HepG2 (cell line): ENCODE data around the gene TMA7B. TPM values are rescaled to one million over a fixed set of nuclear protein-coding genes. Genes with fewer than 3 reads are reported as not detected.

Experiments used
- ATAC-seq: fragments of 200-7000 bp; cut with Tn5 transposase; 3 replicates; pipeline ENCODE4 v1.9.1; 2020; ENCODE audit warnings: mild to moderate bottlenecking, moderate library complexity
- BruUV-seq: library from RNA; stranded (reverse); fragments of 400-500 nt; replicated peaks from 2 replicates; lab custom pipeline; 2021; lab: Mats Ljungman, UMichigan
- CTCF ChIA-PET: fragments of 300-600 bp; formaldehyde crosslinking; extraction: SDS; loops from one replicate; lab custom pipeline; 2021; ENCODE audit warnings: low total read pairs, inconsistent platforms, low intra/inter-chr PET ratio; lab: Yijun Ruan, JAX
- POLR2A ChIA-PET: fragments of 350-600 bp; sonication (Branson Sonifier 250); formaldehyde crosslinking; loops from one replicate; lab custom pipeline; 2020; ENCODE audit warnings: antibody characterized with exemption, inconsistent platforms; lab: Yijun Ruan, JAX
- DNase-seq: peaks from one replicate; pipeline ENCODE4 v3.0.0-alpha.2; 2015; ENCODE audit warnings: low spot score
- FAIRE-seq: peaks from 3 replicates; lab custom pipeline; 2011; peaks lifted over from hg19 to GRCh38; lab: Jason Lieb, UNC
- H2AFZ ChIP-seq: one replicate; pipeline ENCODE4 v1.6.1; 2011; ENCODE audit warnings: low read length, inconsistent platforms
- H3K27ac ChIP-seq: fragments of 300-600 bp; 3 replicates; pipeline ENCODE4 v1.8.0; 2011; ENCODE audit warnings: mixed run types, mild to moderate bottlenecking, mixed read lengths, low read length, inconsistent platforms; ENCODE audit not compliant: insufficient read depth; ENCODE audit errors: extremely low read length
- H3K27me3 ChIP-seq, 2 experiments: fragments of 200-600 bp in 1 of 2; 2 replicates in 1 of 2; 3 replicates in 1 of 2; pipeline versions ENCODE4 v1.6.0 to v1.8.0; 2011; ENCODE audit warnings: low read length in 2 of 2, mild to moderate bottlenecking in 2 of 2, moderate library complexity in 2 of 2, inconsistent platforms in 1 of 2; ENCODE audit not compliant: insufficient read depth in 2 of 2, control insufficient read depth in 1 of 2
- H3K36me3 ChIP-seq, 2 experiments: fragments of 200-600 bp in 1 of 2; replicated peaks in 1 of 2; 2 replicates in 1 of 2; 3 replicates in 1 of 2; pipeline versions ENCODE4 v1.5.1 to v1.8.0; 2011; ENCODE audit warnings: low read length in 2 of 2, inconsistent platforms in 1 of 2; ENCODE audit not compliant: insufficient read depth in 2 of 2, control insufficient read depth in 1 of 2
- H3K4me1 ChIP-seq: 2 replicates; pipeline ENCODE4 v1.5.1; 2012; ENCODE audit warnings: low read length, inconsistent platforms; ENCODE audit not compliant: insufficient read depth
- H3K4me2 ChIP-seq: 2 replicates; pipeline ENCODE4 v1.6.0; 2011; ENCODE audit warnings: low read depth, low read length, inconsistent platforms
- H3K4me3 ChIP-seq, 3 experiments: fragments of 200-600 bp in 1 of 3; sonication (generic), shearing (Covaris generic) in 1 of 3; replicated peaks in 1 of 3; 2 replicates each; pipeline ENCODE4 v1.5.1; 2011 to 2016; ENCODE audit warnings: low read length in 3 of 3, inconsistent platforms in 2 of 3, low read depth in 2 of 3, mild to moderate bottlenecking in 2 of 3, control low read depth in 1 of 3, mixed read lengths in 1 of 3; ENCODE audit not compliant: insufficient read depth in 1 of 3
- H3K79me2 ChIP-seq: one replicate; pipeline ENCODE4 v1.6.1; 2011; ENCODE audit warnings: low read length, inconsistent platforms; ENCODE audit not compliant: insufficient read depth
- H3K9ac ChIP-seq: 2 replicates; pipeline ENCODE4 v1.6.0; 2011; ENCODE audit warnings: mild to moderate bottlenecking, low read depth, low read length, inconsistent platforms; ENCODE audit not compliant: insufficient read depth
- H3K9me3 ChIP-seq: 2 replicates; pipeline ENCODE4 v1.5.1; 2012; ENCODE audit warnings: mild to moderate bottlenecking, low read length
- H4K20me1 ChIP-seq: 2 replicates; pipeline ENCODE4 v1.6.0; 2011; ENCODE audit warnings: inconsistent platforms, mild to moderate bottlenecking, low read length, moderate library complexity; ENCODE audit not compliant: insufficient read depth
- KDM5B ChIP-seq: sonication (generic); formaldehyde crosslinking; IDR thresholded peaks from 2 replicates; pipeline ENCODE4 v1.4.0; 2020; ENCODE audit warnings: missing genetic modification reagents, mild to moderate bottlenecking, borderline replicate concordance
- MEF2D ChIP-seq: sonication (generic); formaldehyde crosslinking; IDR thresholded peaks from 2 replicates; pipeline ENCODE4 v1.5.1; 2020; ENCODE audit warnings: mild to moderate bottlenecking, missing genetic modification reagents
- ZNF143 ChIP-seq: sonication (generic); formaldehyde crosslinking; IDR thresholded peaks from 2 replicates; pipeline ENCODE4 v1.4.0; 2020; ENCODE audit warnings: missing genetic modification reagents
- WGBS: methylation state at CpG from one replicate; pipeline ENCODE4 v1.1.6; 2017; ENCODE audit warnings: low lambda C conversion rate; 5-methylcytosine and 5-hydroxymethylcytosine counted together
- in situ Hi-C: cut with HindIII; loops from 2 replicates; pipeline ENCODE4 v1.10.0; 2017; ENCODE audit warnings: low pct_unique_long_range_greater_than_20kb; ENCODE audit not compliant: extremely low pct_ligation_motif_present
- intact Hi-C: fragments of 100-400 bp; cut with micrococcal nuclease; formaldehyde crosslinking; loops from one replicate; pipeline ENCODE4 v1.10.0; 2022; ENCODE audit not compliant: unreplicated experiment
- polyA plus RNA-seq, 8 experiments: library from polyadenylated mRNA; depleted of rRNA in 3 of 8; stranded (reverse) in 7 of 8; unstranded in 1 of 8; fragments of >200 nt; fragmentation: Illumina TruSeq in 4 of 8; extraction: Trizol in 4 of 8; gene quantifications; 2 replicates each; pipeline versions ENCODE4 v1.2.1 to v1.2.3, GENCODE V29; 2011 to 2016; ENCODE audit warnings: low read depth in 4 of 8, missing spikeins in 1 of 8, mixed read lengths in 1 of 8; ENCODE audit not compliant: insufficient read depth in 1 of 8
- total RNA-seq, 5 experiments: library from RNA; depleted of rRNA; stranded (reverse); fragments of >200 nt; fragmentation: Illumina TruSeq; extraction: Trizol; gene quantifications; 2 replicates each; pipeline ENCODE4 v1.2.3, GENCODE V29; 2016; ENCODE audit warnings: low read depth in 1 of 5
- TF ChIP-seq, protein P1 (sequence below): sonication (generic); formaldehyde crosslinking; IDR thresholded peaks from 2 replicates; pipeline ENCODE4 v1.9.0; 2021; ENCODE audit warnings: missing genetic modification reagents, borderline replicate concordance
- TF ChIP-seq, protein P2 (sequence below): sonication (generic); formaldehyde crosslinking; IDR thresholded peaks from 2 replicates; pipeline ENCODE4 v1.5.0; 2020; ENCODE audit warnings: mild to moderate bottlenecking, missing genetic modification reagents, borderline replicate concordance
- TF ChIP-seq, protein P3 (sequence below): sonication (generic); formaldehyde crosslinking; IDR thresholded peaks from 2 replicates; pipeline ENCODE4 v1.4.0; 2020; ENCODE audit warnings: mild to moderate bottlenecking, low read depth, missing genetic modification reagents

The TMA7B gene
- total and polyA plus RNA-seq, 2 of the 13 experiments (the other 11 are each of a cell fraction or from before 2014, with no cell fraction given): not detected

DNA sequence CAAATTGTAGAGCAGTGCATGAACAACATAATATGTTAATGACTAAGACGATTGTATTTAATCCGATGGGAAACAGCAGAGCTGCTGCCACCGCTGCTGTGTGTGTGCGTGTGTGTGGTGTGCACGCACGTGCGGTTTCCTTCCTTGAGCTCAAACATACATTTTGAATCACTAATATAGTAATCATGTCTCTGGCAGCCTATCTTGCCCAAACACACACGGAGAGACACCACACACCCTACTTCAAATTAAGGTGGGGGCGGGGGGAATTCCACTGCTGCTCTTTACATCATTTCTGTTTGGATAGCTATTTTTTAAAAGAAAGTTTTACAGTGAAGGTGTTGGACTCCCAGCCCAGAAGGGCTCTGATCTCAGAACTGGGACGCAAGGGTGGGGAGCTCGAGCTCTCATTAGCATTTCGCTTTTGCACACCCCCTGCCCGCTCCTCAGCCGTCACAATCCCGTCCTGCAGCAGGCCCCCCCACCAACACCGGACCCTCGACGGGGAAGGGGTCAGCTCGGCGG is 33.9 kb downstream of the TMA7B start:
- peaks cover 40% of the 10 kb centered on the region for H3K4me1 ChIP-seq
- H3K9ac ChIP-seq: no peak overlapping the region
- H3K4me3 ChIP-seq: no peak overlapping the region
- no peaks in the 10 kb centered on the region for H3K36me3 ChIP-seq
- no peak for DNase-seq
- H2AFZ ChIP-seq: no peak overlapping the region
- H4K20me1 ChIP-seq: no peaks in the 10 kb centered on the region
- WGBS: 62% methylated on average over 20 of the region's 20 CpGs
- no TSS peak for BruUV-seq
- ATAC-seq: no peak
- peaks cover 2 to 28% of the 10 kb centered on the region in 2 experiments; a peak in 3 of 5 replicates for H3K27me3 ChIP-seq
- in situ Hi-C loops: no loop called here
- no peak for FAIRE-seq
- intact Hi-C loops: no loop called here
- no peak overlapping the region for H3K4me2 ChIP-seq
- CTCF ChIA-PET: no interaction called here
- no peaks in the 10 kb centered on the region for H3K9me3 ChIP-seq
- TF ChIP-seq, protein P1, sequence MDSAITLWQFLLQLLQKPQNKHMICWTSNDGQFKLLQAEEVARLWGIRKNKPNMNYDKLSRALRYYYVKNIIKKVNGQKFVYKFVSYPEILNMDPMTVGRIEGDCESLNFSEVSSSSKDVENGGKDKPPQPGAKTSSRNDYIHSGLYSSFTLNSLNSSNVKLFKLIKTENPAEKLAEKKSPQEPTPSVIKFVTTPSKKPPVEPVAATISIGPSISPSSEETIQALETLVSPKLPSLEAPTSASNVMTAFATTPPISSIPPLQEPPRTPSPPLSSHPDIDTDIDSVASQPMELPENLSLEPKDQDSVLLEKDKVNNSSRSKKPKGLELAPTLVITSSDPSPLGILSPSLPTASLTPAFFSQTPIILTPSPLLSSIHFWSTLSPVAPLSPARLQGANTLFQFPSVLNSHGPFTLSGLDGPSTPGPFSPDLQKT (CRISPR knock-in tag): no peak
- TF ChIP-seq, protein P2, sequence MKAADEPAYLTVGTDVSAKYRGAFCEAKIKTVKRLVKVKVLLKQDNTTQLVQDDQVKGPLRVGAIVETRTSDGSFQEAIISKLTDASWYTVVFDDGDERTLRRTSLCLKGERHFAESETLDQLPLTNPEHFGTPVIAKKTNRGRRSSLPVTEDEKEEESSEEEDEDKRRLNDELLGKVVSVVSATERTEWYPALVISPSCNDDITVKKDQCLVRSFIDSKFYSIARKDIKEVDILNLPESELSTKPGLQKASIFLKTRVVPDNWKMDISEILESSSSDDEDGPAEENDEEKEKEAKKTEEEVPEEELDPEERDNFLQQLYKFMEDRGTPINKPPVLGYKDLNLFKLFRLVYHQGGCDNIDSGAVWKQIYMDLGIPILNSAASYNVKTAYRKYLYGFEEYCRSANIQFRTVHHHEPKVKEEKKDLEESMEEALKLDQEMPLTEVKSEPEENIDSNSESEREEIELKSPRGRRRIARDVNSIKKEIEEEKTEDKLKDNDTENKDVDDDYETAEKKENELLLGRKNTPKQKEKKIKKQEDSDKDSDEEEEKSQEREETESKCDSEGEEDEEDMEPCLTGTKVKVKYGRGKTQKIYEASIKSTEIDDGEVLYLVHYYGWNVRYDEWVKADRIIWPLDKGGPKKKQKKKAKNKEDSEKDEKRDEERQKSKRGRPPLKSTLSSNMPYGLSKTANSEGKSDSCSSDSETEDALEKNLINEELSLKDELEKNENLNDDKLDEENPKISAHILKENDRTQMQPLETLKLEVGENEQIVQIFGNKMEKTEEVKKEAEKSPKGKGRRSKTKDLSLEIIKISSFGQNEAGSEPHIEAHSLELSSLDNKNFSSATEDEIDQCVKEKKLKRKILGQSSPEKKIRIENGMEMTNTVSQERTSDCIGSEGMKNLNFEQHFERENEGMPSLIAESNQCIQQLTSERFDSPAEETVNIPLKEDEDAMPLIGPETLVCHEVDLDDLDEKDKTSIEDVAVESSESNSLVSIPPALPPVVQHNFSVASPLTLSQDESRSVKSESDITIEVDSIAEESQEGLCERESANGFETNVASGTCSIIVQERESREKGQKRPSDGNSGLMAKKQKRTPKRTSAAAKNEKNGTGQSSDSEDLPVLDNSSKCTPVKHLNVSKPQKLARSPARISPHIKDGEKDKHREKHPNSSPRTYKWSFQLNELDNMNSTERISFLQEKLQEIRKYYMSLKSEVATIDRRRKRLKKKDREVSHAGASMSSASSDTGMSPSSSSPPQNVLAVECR: no peak
- no peak for TF ChIP-seq ZNF143 (CRISPR knock-in tag)
- TF ChIP-seq, protein P3, sequence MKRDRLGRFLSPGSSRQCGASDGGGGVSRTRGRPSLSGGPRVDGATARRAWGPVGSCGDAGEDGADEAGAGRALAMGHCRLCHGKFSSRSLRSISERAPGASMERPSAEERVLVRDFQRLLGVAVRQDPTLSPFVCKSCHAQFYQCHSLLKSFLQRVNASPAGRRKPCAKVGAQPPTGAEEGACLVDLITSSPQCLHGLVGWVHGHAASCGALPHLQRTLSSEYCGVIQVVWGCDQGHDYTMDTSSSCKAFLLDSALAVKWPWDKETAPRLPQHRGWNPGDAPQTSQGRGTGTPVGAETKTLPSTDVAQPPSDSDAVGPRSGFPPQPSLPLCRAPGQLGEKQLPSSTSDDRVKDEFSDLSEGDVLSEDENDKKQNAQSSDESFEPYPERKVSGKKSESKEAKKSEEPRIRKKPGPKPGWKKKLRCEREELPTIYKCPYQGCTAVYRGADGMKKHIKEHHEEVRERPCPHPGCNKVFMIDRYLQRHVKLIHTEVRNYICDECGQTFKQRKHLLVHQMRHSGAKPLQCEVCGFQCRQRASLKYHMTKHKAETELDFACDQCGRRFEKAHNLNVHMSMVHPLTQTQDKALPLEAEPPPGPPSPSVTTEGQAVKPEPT (CRISPR knock-in tag): no peak
- TF ChIP-seq MEF2D (CRISPR knock-in tag): no peak
- no peak for TF ChIP-seq KDM5B (CRISPR knock-in tag)
- TF ChIP-seq, all 625 proteins: peak for 0
- POLR2A ChIA-PET: no interaction called here
- Histone ChIP-seq H3K27ac (no peak overlapping the region), H3K79me2 (no peaks in the 10 kb centered on the region)
